Right renal pelvis (tissue), 4 donors: ENCODE measurements around the gene LPCAT1. TPM values are rescaled to one million over a fixed set of nuclear protein-coding genes. Genes with fewer than 3 reads are reported as not detected.
"Not testable (repeated sequence)": the region's sequence is repeated elsewhere in the genome, so short reads cannot be mapped to it uniquely, and the experiment has no call there.

Source experiments
- DNase-seq, 4 donors: peaks; one replicate each; pipeline ENCODE4 v3.0.0-alpha.2; 2013; ENCODE audit warnings: low read depth in 4 of 4, low spot score in 3 of 4, missing footprints in 1 of 4
- polyA plus RNA-seq, 4 donors: library from polyadenylated mRNA; unstranded; fragments of 120-200 nt; gene quantifications; one replicate each; pipeline ENCODE4 v1.2.1, GENCODE V29; 2013; ENCODE audit not compliant: insufficient read length in 4 of 4

Gene LPCAT1
- polyA plus RNA-seq, 4 donors = 40.9 to 49.8 (median 46.1) TPM

DNA sequence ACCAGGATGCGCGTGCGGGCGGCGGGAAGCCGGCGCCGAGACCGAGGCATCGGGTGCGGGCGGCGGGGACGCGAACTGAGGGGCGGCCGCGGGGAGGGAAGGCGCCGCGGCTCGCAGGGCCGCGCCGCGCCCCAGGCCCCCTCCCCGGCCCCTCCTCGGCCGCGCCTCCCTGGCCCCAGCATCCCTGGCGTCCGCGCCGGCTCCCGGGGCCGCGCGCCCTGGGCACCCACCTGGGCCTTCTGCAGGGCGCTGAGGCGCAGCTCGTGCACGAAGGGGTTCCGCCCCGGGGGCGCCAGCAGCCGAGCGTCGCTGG, 324 bp downstream of the LPCAT1 start:
- no peak for DNase-seq

DNA sequence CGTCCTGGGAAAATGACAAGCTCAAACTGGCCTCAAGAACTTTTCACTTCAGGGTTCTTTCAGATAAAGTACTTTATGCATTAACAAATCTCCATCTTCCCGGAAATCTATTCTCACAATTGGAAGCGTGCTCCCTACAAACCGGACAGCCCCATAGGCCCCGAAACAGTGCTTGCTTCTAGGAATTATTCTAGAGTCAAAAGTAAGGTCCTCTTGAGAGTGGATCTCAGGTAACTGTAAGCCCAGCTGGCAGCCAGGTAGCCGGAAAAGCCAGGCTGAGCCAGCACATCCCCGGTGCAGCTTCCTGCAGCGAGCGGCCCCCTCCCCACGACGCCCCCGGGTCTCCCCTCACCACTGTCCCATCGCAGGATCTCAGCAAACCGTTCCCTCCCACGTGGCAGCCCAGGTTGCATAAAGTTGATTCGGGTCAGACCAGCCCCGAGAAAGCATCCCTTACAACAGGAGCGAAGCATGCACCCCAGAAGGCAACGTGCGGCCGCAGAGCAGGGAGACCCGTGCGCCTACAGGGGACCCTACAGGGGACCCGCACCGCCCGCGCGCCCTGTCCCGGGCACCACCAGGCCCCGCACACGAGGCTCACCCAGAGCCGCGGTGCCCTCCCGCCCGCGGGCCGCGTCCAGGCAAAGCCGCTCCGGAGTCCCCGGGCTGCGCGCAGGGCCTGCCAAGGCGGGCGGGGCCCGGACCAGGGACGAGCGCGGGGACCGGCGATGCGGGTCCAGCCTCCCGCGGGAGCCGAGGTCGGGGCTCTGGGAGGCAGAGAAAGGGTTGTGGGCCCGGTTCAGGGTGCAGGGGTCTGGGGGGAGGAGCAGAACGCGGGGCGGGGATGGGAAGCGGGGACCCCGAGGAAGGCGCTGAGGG, 920 bp downstream of the LPCAT1 start:
- no peak for DNase-seq

DNA sequence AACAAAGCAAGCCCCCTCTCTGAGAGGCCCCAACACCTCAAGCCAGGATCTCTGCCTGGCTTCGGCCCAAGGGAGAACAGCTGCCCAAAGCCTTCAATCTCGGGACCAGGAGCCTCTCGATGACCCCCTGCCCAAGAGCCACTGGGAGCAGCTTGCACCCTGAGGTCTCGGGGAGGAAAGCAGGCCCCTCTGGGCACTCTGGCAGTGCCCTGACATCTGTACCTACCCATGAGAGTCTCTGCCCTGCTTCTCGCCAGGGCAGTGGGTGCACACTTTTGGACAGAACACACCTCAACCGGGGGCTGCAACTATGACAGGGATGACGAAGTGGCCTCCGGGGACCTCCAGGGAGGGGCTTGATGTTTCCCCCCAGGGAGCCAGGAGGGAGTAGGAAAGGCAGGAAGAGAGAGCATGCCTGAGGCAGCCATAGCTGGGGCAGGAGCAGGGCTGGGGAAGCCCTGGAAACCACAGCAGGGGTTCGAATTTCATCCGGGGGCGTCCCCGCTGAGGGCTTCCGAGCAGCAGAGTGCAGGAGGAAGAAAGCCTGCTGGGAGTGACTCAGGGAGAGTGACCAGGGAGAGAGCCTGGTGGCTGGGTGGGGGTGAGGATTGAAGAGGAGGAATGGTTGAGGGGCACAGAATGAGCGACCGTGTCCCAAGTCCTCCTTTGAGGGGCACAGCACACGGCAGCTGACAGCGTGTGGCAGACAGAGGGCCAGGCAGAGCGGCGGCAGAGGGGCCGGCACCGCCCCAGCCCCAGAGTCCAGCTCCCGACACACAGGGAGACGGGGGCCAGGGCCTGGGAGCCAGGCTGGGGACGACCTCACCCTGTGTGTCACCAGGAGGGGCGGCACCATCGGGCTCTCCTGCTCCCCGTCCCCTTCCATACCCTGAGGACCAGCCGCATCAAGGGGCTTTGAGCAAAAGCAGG, 1.8 kb downstream of the LPCAT1 start:
- DNase-seq = no peak

- no peak for DNase-seq
These were observed 2.8 kb downstream of the LPCAT1 start for GRCh38 chr5:1520791-1521453.

GRCh38 chr5:1519631-1520210, 4.0 kb downstream of the LPCAT1 start:
- DNase-seq = no peak

DNA sequence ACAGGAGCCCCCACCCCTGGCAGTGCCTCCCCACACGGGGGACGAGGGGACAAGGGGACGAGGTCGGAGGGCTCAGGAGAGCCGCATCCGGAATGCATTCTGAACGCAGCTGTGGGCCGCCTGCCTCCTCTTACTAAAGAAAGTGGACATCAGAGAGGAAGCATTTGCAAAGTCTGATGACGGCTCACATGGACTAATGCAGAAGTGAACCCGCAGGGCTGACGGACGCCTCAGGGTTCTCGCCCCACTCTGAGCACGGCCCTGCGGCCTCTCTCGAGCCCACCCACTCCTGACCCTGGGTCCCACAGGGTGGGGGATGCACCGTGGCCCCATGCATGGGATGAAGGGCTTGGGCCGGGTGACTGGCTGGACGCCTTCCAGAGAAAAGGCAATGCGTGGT, 5.9 kb downstream of the LPCAT1 start:
- DNase-seq = no peak

GRCh38 chr5:1516615-1517601, 6.9 kb downstream of the LPCAT1 start:
- DNase-seq = no peak

DNA sequence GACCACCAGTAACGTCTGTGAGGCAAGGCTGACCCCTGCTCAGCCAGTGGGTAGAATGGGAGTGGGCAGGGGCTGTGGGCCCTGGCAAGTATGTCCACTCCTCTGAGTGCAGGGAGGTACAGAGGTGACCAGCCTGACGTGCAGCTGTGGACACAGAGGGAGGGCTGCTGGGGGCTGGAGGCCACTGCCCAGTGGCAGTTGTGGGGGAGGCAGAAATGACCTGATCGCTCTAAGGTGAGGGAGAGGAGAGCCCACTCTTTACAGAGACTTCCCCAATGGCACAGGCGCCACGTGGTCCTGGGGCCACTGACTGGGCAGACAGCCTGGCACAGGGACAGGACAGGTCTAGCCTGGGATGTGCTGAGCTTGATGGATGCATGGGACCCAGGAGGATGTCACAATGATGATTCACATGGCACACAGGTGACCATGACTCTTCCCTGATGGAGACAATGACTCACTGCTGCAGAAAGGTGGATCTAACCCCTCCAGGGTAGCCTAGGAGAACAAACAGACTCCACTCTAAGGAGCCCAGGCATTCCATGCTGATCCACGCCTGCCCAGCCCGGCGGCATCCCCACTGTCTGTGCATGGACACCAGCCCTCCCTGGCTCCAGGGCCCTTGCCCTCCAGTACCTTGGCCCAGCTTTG, 7.7 kb downstream of the LPCAT1 start:
- DNase-seq = no peak

- DNase-seq = no peak
These were observed 8.3 kb downstream of the LPCAT1 start for GRCh38 chr5:1515311-1515920.

- not testable (repeated sequence) for DNase-seq
These were observed 8.9 kb downstream of the LPCAT1 start for GRCh38 chr5:1514819-1515310.

DNA sequence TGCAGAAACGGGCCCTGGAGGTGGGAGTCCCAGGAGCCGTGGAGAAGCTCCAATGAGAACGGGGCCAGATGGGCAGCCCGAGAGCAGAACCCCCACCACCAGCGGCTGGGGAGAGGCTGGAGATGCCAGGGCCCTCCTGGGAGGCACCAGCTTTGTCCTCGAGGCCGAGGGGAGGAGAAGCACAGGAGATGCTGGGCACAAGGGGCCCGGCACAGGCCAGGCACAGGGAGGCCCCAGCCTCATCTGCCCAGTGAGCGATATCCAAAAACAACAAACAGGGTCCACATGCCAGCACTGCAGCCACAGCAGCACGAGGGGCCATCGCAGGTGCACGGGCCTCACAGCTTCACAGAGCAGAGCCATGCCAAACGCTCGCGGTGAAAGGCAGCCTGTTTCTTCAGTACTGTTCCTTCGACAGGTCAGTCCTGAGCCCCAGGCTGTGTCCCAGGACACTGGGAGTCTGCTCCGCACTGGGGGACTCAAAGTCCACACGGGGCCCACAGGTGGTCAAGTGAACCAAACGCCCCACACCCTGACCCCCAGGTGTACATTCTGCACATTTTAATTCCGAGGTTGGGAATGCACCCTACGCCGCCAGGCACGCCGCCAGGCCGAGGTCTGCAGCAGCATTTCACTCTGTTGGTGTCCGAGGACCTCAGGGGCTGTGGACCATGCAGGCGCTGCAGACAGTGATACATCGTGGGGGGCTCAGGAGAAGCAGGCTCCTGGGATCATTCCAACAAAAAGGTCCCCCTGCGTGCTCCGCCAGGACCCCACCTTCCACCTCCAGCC, 9.5 kb downstream of the LPCAT1 start:
- no peak for DNase-seq

GRCh38 chr5:1513326-1514026, 10.3 kb downstream of the LPCAT1 start:
- DNase-seq = no peak

GRCh38 chr5:1512541-1513291, 11.0 kb downstream of the LPCAT1 start:
- no peak for DNase-seq

- no peak for DNase-seq
These were observed 11.9 kb downstream of the LPCAT1 start for GRCh38 chr5:1511651-1512540.

- no peak for DNase-seq
These were observed 12.7 kb downstream of the LPCAT1 start for GRCh38 chr5:1511048-1511447.
